AG04450 (cell line): ENCODE measurements around the gene CFAP54. TPM values are rescaled to one million over a fixed set of nuclear protein-coding genes. Genes with fewer than 3 reads are reported as not detected.

Experiments used
- CTCF ChIA-PET: fragments of 300-600, 350-600 bp; formaldehyde crosslinking; extraction: SDS; loops from one replicate; lab custom pipeline; 2022; ENCODE audit warnings: antibody characterized with exemption, inconsistent platforms; lab: Charles Lee
- POLR2A ChIA-PET: fragments of 350-600 bp; formaldehyde crosslinking; extraction: SDS; loops from one replicate; lab custom pipeline; 2021; ENCODE audit warnings: antibody characterized with exemption, inconsistent platforms; lab: Yijun Ruan, JAX
- DNase-seq: peaks from one replicate; pipeline ENCODE4 v3.0.0-alpha.2; 2011; ENCODE audit warnings: low read depth, low spot score
- H3K27ac ChIP-seq: one replicate; pipeline ENCODE4 v1.5.1; 2012; ENCODE audit warnings: low read depth, low read length, control low read depth
- H3K27me3 ChIP-seq: one replicate; pipeline ENCODE4 v1.6.0; 2012; ENCODE audit warnings: low read length; ENCODE audit not compliant: control insufficient read depth, insufficient read depth
- H3K4me3 ChIP-seq: 2 replicates; pipeline ENCODE4 v1.5.1; 2011; ENCODE audit warnings: mild to moderate bottlenecking, low read depth, low read length, control low read depth
- H3K9me3 ChIP-seq: 2 replicates; pipeline ENCODE4 v1.5.1; 2012; ENCODE audit warnings: low read length; ENCODE audit not compliant: control insufficient read depth, insufficient read depth
- polyA plus RNA-seq: library from polyadenylated mRNA; depleted of rRNA; stranded (reverse); fragments of >200 nt; gene quantifications from 2 replicates; pipeline ENCODE4 v1.2.3, GENCODE V29; 2011
- TF ChIP-seq, protein P1 (sequence below): IDR thresholded peaks from 2 replicates; pipeline ENCODE4 v1.5.1; 2011; ENCODE audit warnings: low read depth, low read length, control low read depth, inconsistent platforms

CFAP54 gene
- polyA plus RNA-seq, 1 experiment, result 0.82 TPM

DNA sequence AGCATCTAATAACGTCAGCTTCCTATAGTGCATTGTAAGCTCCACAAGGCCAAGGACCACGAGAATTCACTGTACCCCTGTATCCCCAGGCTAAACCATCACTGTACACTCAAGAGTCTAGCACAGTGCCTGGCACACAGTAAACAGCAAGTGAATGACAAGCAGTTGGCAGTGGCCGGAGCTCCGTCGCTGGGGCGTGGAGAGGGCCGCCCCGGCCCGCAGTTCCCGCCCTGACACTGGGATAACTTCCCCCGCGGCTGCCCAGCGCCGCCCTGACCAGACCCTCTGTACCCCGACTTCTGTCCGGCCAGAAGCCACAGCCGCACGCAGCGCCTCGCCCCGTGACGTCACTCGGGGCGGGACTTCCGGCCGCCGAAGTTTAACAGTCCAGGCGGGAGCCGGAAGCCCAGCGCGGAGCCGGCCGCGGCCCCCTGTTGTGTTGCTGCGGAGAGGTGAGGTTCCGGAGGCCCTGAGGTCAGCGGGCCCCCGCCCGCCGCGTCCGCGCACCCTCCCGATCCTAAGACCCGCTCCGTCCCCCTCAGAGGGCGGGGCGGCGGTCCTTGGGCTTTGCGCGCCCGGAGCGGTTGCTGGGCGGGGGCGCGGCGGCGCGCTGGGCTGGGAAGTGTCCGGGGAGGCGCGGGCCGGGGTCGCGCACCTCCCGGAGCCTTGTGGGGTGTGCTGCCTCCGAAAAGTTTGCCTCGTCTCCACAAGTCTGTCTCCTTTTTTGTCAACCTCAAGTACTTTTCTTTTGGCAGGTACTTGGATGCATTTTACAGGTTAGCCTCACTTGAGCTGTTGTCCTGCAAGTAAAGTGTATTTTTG, 417.7 kb downstream of the CFAP54 start, which contains the start of gene NEDD1:
NEDD1 (plus strand) TSS at position 409 of the 822 bp plus-strand sequence. CDS start 2,503 bp downstream, outside the sequence.
- TF ChIP-seq, protein P1, sequence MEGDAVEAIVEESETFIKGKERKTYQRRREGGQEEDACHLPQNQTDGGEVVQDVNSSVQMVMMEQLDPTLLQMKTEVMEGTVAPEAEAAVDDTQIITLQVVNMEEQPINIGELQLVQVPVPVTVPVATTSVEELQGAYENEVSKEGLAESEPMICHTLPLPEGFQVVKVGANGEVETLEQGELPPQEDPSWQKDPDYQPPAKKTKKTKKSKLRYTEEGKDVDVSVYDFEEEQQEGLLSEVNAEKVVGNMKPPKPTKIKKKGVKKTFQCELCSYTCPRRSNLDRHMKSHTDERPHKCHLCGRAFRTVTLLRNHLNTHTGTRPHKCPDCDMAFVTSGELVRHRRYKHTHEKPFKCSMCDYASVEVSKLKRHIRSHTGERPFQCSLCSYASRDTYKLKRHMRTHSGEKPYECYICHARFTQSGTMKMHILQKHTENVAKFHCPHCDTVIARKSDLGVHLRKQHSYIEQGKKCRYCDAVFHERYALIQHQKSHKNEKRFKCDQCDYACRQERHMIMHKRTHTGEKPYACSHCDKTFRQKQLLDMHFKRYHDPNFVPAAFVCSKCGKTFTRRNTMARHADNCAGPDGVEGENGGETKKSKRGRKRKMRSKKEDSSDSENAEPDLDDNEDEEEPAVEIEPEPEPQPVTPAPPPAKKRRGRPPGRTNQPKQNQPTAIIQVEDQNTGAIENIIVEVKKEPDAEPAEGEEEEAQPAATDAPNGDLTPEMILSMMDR, result no peak
- peak; percentile 20 for DNase-seq
- POLR2A ChIA-PET, result interaction anchor here (0.5 to 1.1 kb wide), 2 partner anchors 23 to 805 kb away, joined by 4 read pairs; no protein-coding TSS in a partner anchor
- H3K9me3 ChIP-seq, result peaks cover 3% of the 10 kb centered on the region; the same call in 1 of the 2 replicates
- CTCF ChIA-PET, result no interaction called here
- H3K4me3 ChIP-seq, result peak within 1 kb of the TSS; percentile 92
- peak within 1 kb of the TSS; percentile 83 for H3K27ac ChIP-seq
- H3K27me3 ChIP-seq, result no peaks in the 10 kb centered on the region

DNA sequence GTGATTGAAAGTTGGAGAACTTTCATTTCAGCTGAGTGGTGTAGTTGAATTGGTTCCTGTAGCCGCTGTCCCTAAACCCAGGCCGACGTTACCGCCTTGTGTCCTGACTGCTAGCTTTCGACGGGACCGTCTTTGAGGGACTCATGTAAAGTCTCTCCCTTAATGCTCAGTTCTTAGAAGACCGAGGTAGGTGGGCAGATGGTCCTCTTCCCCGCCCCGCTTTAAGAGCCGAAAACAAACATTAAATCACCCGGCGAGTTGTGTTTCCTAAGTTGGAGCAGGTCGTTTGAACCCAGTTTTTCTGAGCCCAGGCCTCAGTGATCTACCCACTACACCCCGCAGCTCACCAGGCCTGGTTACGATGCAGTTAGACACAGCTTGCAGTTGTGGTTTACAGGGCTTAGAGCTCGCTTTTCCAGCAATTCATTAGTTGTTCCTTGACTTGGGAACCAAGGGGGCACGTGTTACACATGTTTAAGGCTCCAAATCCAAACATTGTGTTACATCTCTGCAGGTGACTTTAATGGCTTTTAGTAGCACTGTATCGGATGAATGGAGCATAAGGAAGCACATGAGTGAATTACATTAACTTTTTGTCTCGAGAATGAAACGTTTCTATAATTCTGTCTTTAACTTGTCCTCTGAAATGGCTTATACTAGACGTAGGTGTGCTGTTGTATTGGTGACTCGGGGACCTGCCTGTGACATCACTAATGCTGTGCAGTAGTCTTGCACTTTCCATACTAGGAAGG, 418.5 kb downstream of the CFAP54 start:
- H3K4me3 ChIP-seq, result peak overlapping the region; percentile 92
- ChIA-PET POLR2A (interaction anchor here (1.1 kb wide), 1 partner anchor 24 kb away, joined by 4 read pairs; no protein-coding TSS in a partner anchor), CTCF (no interaction called here)
- peak overlapping the region; percentile 58 for H3K27ac ChIP-seq
- H3K9me3 ChIP-seq, result peaks cover 3% of the 10 kb centered on the region; the same call in 1 of the 2 replicates
- H3K27me3 ChIP-seq, result no peaks in the 10 kb centered on the region
- TF ChIP-seq, protein P1, result no peak
- no peak for DNase-seq

GRCh38 chr12:96908423-96908675, 419.0 kb downstream of the CFAP54 start:
- CTCF ChIA-PET, result interaction anchor here (0.7 kb wide), 1 partner anchor 26 kb away, joined by 4 read pairs; no protein-coding TSS in a partner anchor
- POLR2A ChIA-PET, result no interaction called here

GRCh38 chr12:96912261-96912660, 422.9 kb downstream of the CFAP54 start:
- Histone ChIP-seq H3K27me3 (no peaks in the 10 kb centered on the region), H3K27ac (no peak overlapping the region), H3K9me3 (no peaks in the 10 kb centered on the region), H3K4me3 (no peak overlapping the region)
- ChIA-PET POLR2A (interaction anchor here (0.5 kb wide), 1 partner anchor 191 kb away, joined by 3 read pairs; no protein-coding TSS in a partner anchor), CTCF (interaction anchor here (0.7 to 1.4 kb wide), 3 partner anchors 74 to 1487 kb away, joined by 3 to 6 read pairs (median 3); no protein-coding TSS in a partner anchor)
- DNase-seq, result no peak
- TF ChIP-seq, protein P1, result no peak

More at GRCh38 chr12:96908423-96908675, 419.0 kb downstream of the CFAP54 start:
- no peak for DNase-seq
- no peak overlapping the region for H3K27ac ChIP-seq
- TF ChIP-seq, protein P1, result no peak
- peak overlapping the region; percentile 92 for H3K4me3 ChIP-seq
- H3K9me3 ChIP-seq, result peaks cover 3% of the 10 kb centered on the region; the same call in 1 of the 2 replicates
- no peaks in the 10 kb centered on the region for H3K27me3 ChIP-seq
